Lung (tissue), 12 donors: Measurements from ENCODE around the gene HACD3. TPM values are rescaled to one million over a fixed set of nuclear protein-coding genes. Genes with fewer than 3 reads are reported as not detected.

ENCODE experiments used
- ATAC-seq: fragments of 200-7000 bp; cut with Tn5 transposase; one replicate; pipeline ENCODE4 v1.9.1; 2020; ENCODE audit warnings: moderate number of reproducible peaks; ENCODE audit not compliant: insufficient read depth, low FRiP score
- DNase-seq, 3 donors: peaks; one replicate each; pipeline ENCODE4 v3.0.0-alpha.2; 2013 to 2017
- H3K27ac ChIP-seq, 2 donors: one replicate each; pipeline ENCODE4 v1.5.1; 2013; ENCODE audit warnings: mild to moderate bottlenecking in 2 of 2, moderate library complexity in 2 of 2, control low read depth in 1 of 2, inconsistent platforms in 1 of 2, low read depth in 1 of 2, low read length in 1 of 2
- H3K27me3 ChIP-seq, 3 donors: one replicate each; pipeline ENCODE4 v1.5.1; 2013; ENCODE audit warnings: low read length in 2 of 3; ENCODE audit not compliant: control insufficient read depth in 3 of 3, insufficient read depth in 3 of 3
- H3K36me3 ChIP-seq, 4 donors: one replicate each; pipeline ENCODE4 v1.5.1; 2013; ENCODE audit warnings: low read length in 4 of 4, mild to moderate bottlenecking in 1 of 4, moderate library complexity in 1 of 4; ENCODE audit not compliant: control insufficient read depth in 4 of 4, insufficient read depth in 4 of 4
- H3K4me1 ChIP-seq, 5 donors: one replicate each; pipeline ENCODE4 v1.5.1; 2013; ENCODE audit warnings: low read length in 5 of 5, mild to moderate bottlenecking in 2 of 5, moderate library complexity in 1 of 5; ENCODE audit not compliant: control insufficient read depth in 5 of 5, insufficient read depth in 5 of 5
- H3K4me3 ChIP-seq: one replicate; pipeline ENCODE4 v1.5.1; 2013; ENCODE audit warnings: mild to moderate bottlenecking, control low read depth, moderate library complexity
- H3K9ac ChIP-seq, 2 donors: one replicate each; pipeline ENCODE4 v1.5.1; 2013; ENCODE audit warnings: low read length in 2 of 2, control low read depth in 1 of 2; ENCODE audit not compliant: insufficient read depth in 1 of 2
- H3K9me3 ChIP-seq, 4 donors: one replicate each; pipeline ENCODE4 v1.5.1; 2013; ENCODE audit warnings: low read length in 3 of 4, mild to moderate bottlenecking in 1 of 4, moderate library complexity in 1 of 4; ENCODE audit not compliant: control insufficient read depth in 4 of 4, insufficient read depth in 3 of 4
- CTCF ChIP-seq: IDR thresholded peaks from 2 replicates; pipeline ENCODE4 v1.5.1; 2012; ENCODE audit warnings: mild to moderate bottlenecking; ENCODE audit errors: control extremely low read depth, extremely low read depth
- WGBS, 2 donors: extraction: QIAGEN DNeasy Blood & Tissue Kit; methylation state at CpG; one replicate each; pipeline ENCODE4 v1.1.7; 2013; 5-methylcytosine and 5-hydroxymethylcytosine counted together
- polyA plus RNA-seq, 2 donors: library from polyadenylated mRNA; stranded (reverse); fragments of 200-250 nt; gene quantifications; one replicate each; pipeline ENCODE4 v1.2.1, GENCODE V29; 2013
- total RNA-seq, 2 donors: library from RNA; depleted of rRNA in 1 of 2; stranded (reverse); fragments of >200 nt in 1 of 2; gene quantifications; one replicate each; pipeline ENCODE4 v1.2.1, GENCODE V29; 2014 to 2021
- donor health status: control.
- donor health status: control.
- donor health status: Bipolar disorder and iron deficiency.
- donor health status: healthy.
- donor health status: DM: yes; HTN: yes; CAD: no.

HACD3 gene
- total and polyA plus RNA-seq, 4 donors: 14.0 to 77.9 (median 31.0) TPM

GRCh38 chr15:65521350-65521749, 8.9 kb upstream of the HACD3 start:
- Histone ChIP-seq H3K36me3 (peaks cover 0 to 5% (median 0%) of the 10 kb centered on the region in 4 donors), H3K4me3 (no peak overlapping the region), H3K27ac (no peak overlapping the region), H3K4me1 (peaks cover 2 to 44% (median 5%) of the 10 kb centered on the region in 5 donors), H3K27me3 (no peaks in the 10 kb centered on the region), H3K9ac (no peak overlapping the region), H3K9me3 (no peaks in the 10 kb centered on the region)
- no peak for ATAC-seq
- no peak for TF ChIP-seq CTCF
- 77 to 83% methylated on average over 7 of the region's 7 CpGs for whole genome bisulfite sequencing, 2 donors
- peak; percentile 83 to 95 (median 90) for DNase-seq

GRCh38 chr15:65524226-65524625, 6.0 kb upstream of the HACD3 start:
- no peaks in the 10 kb centered on the region for H3K36me3 ChIP-seq
- ATAC-seq: no peak
- H3K9me3 ChIP-seq: no peaks in the 10 kb centered on the region
- no peak for TF ChIP-seq CTCF
- no peaks in the 10 kb centered on the region for H3K27me3 ChIP-seq
- no peak overlapping the region for H3K27ac ChIP-seq
- 61 to 73% methylated on average over 10 of the region's 10 CpGs for WGBS, 2 donors
- no peak for DNase-seq
- H3K9ac ChIP-seq: no peak overlapping the region
- H3K4me1 ChIP-seq: peaks cover 1 to 50% (median 4%) of the 10 kb centered on the region in 5 donors
- no peak overlapping the region for H3K4me3 ChIP-seq

DNA sequence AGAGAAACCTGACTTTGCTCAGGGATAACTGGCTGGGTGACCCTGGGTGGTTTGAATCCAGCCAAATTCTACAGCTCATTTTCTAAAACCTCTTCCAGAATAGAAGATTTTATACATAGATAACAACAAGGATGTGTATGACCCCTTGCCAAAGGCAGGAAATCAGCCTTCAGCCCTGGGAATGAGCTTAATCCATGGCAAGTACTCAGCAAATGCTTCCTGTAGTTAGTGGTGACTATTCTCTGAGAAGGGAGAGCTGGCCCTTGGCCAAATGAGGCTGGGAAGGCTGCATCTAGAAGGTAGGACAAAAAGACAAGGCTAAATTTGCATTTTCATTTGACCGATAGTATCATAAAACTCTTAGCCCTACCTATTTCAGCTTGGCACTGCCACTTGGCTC, 4.6 kb upstream of the HACD3 start:
- peak overlapping the region in 1 of 2 donors; percentile 34 for H3K9ac ChIP-seq
- H3K4me1 ChIP-seq: peaks cover 1 to 49% (median 8%) of the 10 kb centered on the region in 5 donors
- no peaks in the 10 kb centered on the region for H3K9me3 ChIP-seq
- WGBS, 2 donors: 74 to 75% methylated on average over 1 of the region's 1 CpG
- DNase-seq: peak; percentile 77 to 90 (median 85)
- no peak for ATAC-seq
- H3K36me3 ChIP-seq: no peaks in the 10 kb centered on the region
- no peak overlapping the region for H3K27ac ChIP-seq
- H3K4me3 ChIP-seq: no peak overlapping the region
- TF ChIP-seq CTCF: no peak
- H3K27me3 ChIP-seq: no peaks in the 10 kb centered on the region

GRCh38 chr15:65528461-65529060, 1.7 kb upstream of the HACD3 start:
- no peaks in the 10 kb centered on the region for H3K9me3 ChIP-seq
- ATAC-seq (no peak), DNase-seq (no peak)
- TF ChIP-seq CTCF: no peak
- H3K9ac ChIP-seq: no peak overlapping the region
- no peaks in the 10 kb centered on the region for H3K36me3 ChIP-seq
- no peak overlapping the region for H3K27ac ChIP-seq
- no peak overlapping the region for H3K4me3 ChIP-seq
- WGBS, 2 donors: 95% methylated on average over 20 of the region's 20 CpGs
- peaks cover 3 to 61% (median 19%) of the 10 kb centered on the region in 5 donors for H3K4me1 ChIP-seq
- H3K27me3 ChIP-seq: no peaks in the 10 kb centered on the region
